ENCODE results near the gene SMYD3. TPM values are rescaled to one million over a fixed set of nuclear protein-coding genes. Genes with fewer than 3 reads are reported as not detected.

Gene SMYD3
- total and polyA plus RNA-seq, 10 of the 15 experiments (the other 5 are each of a cell fraction or from before 2014, with no cell fraction given), result 18.3 to 54.0 (median 24.8) TPM

- BruUV-seq (replicated peaks), result no TSS peak
- H3K27me3 ChIP-seq (replicated peaks in 1 of 2; ENCODE audit: control insufficient read depth in 2 of 2, insufficient read depth in 2 of 2, low read length in 1 of 2), result no peaks in the 10 kb centered on the region
- intact Hi-C loops (cut with micrococcal nuclease; ENCODE audit: unreplicated experiment), result no loop called here
- H3K9ac ChIP-seq (ENCODE audit: control insufficient read depth, insufficient read depth, low read length), result no peak overlapping the region
- H3K4me3 ChIP-seq, result no peak overlapping the region
- no peaks in the 10 kb centered on the region for H3K79me2 ChIP-seq (ENCODE audit: control insufficient read depth, insufficient read depth, low read length)
- no peaks in the 10 kb centered on the region for H3K9me3 ChIP-seq (replicated peaks; ENCODE audit: control insufficient read depth, insufficient read depth, low read length)
- ATAC-seq, result no peak
- no peaks in the 10 kb centered on the region for H4K20me1 ChIP-seq (ENCODE audit: control insufficient read depth, insufficient read depth)
- 100% methylated on average over 1 of the region's 1 CpG for WGBS (ENCODE audit: insufficient coverage, insufficient replicate concordance, low lambda C conversion rate, missing lambda C conversion rate)
- SMC1A ChIA-PET (ENCODE audit: uncharacterized antibody, unreplicated experiment), result interaction anchor here (1.2 kb wide), 1 partner anchor 95 kb away, joined by 3 read pairs; no protein-coding TSS in a partner anchor
- RAD21 ChIA-PET (ENCODE audit: unreplicated experiment), result no interaction called here
- in situ Hi-C loops (cut with MboI), result loop anchor here (5.0 kb wide), 1 partner anchor 98 kb away; no protein-coding TSS in a partner anchor
- no peak overlapping the region for H3K4me2 ChIP-seq (ENCODE audit: control insufficient read depth, insufficient read depth)
- FAIRE-seq, result no peak
- no peaks in the 10 kb centered on the region for H3K36me3 ChIP-seq (ENCODE audit: control insufficient read depth in 2 of 2, insufficient read depth in 2 of 2, low read length in 1 of 2)
- H3K4me1 ChIP-seq (ENCODE audit: control insufficient read depth, insufficient read depth, low read length), result peaks cover 5% of the 10 kb centered on the region; the same call in 1 of the 2 replicates
- POLR2A ChIA-PET, result no interaction called here
- no peak for DNase-seq (ENCODE audit: low read depth, low spot score)
- TF ChIP-seq KDM1A (IDR thresholded peaks at IDR 0.05; ENCODE audit: borderline replicate concordance) (no peak), TCF3 (IDR thresholded peaks at IDR 0.05; ENCODE audit: borderline replicate concordance, insufficient read depth, low read depth, low read length) (no peak), SP1 (IDR thresholded peaks at IDR 0.05; ENCODE audit: low read depth, low read length) (no peak), PAX8 (IDR thresholded peaks at IDR 0.05) (no peak), IRF4 (IDR thresholded peaks at IDR 0.05; ENCODE audit: low read depth, low read length) (no peak), ETV6 (conservative IDR thresholded peaks at IDR 0.05 in 1 of 2, IDR thresholded peaks at IDR 0.05 in 1 of 2; ENCODE audit: borderline replicate concordance in 1 of 2, low read depth in 1 of 2) (no peak), REST (IDR thresholded peaks at IDR 0.05; ENCODE audit: low read depth, low read length) (no peak), CBFB (IDR thresholded peaks at IDR 0.05; ENCODE audit: low read depth) (no peak), ZBTB11 (CRISPR knock-in tag; IDR thresholded peaks at IDR 0.05) (no peak), CEBPB (IDR thresholded peaks at IDR 0.05; ENCODE audit: borderline replicate concordance in 1 of 2, low read depth in 2 of 2, low read length in 2 of 2) (no peak), NBN (IDR thresholded peaks at IDR 0.05) (no peak), DPF2 (IDR thresholded peaks at IDR 0.05) (no peak), SIN3A (IDR thresholded peaks at IDR 0.05; ENCODE audit: low read depth, low read length) (no peak), SRF (IDR thresholded peaks at IDR 0.05; ENCODE audit: low read depth in 2 of 2, low read length in 2 of 2) (no peak)
- CTCF ChIA-PET, result interaction anchor here (0.5 to 1.4 kb wide), 3 partner anchors 12 to 686 kb away, joined by 3 read pairs; no protein-coding TSS in a partner anchor
- H3K27ac ChIP-seq (ENCODE audit: control insufficient read depth, insufficient read depth), result no peak overlapping the region
- no peak overlapping the region for H2AFZ ChIP-seq (ENCODE audit: control insufficient read depth, low read depth, low read length)
Observed at GRCh38 chr1:245995474-245995873, 511.6 kb downstream of the SMYD3 start.
